HepG2 (cell line): ENCODE results near the gene ZNF670. TPM values are rescaled to one million over a fixed set of nuclear protein-coding genes. Genes with fewer than 3 reads are reported as not detected.

ENCODE experiments used
- ATAC-seq: fragments of 200-7000 bp; cut with Tn5 transposase; 3 replicates; pipeline ENCODE4 v1.9.1; 2020; ENCODE audit warnings: mild to moderate bottlenecking, moderate library complexity
- BruUV-seq: library from RNA; stranded (reverse); fragments of 400-500 nt; replicated peaks from 2 replicates; lab custom pipeline; 2021; lab: Mats Ljungman, UMichigan
- CTCF ChIA-PET: fragments of 300-600 bp; formaldehyde crosslinking; extraction: SDS; loops from one replicate; lab custom pipeline; 2021; ENCODE audit warnings: low total read pairs, inconsistent platforms, low intra/inter-chr PET ratio; lab: Yijun Ruan, JAX
- POLR2A ChIA-PET: fragments of 350-600 bp; sonication (Branson Sonifier 250); formaldehyde crosslinking; loops from one replicate; lab custom pipeline; 2020; ENCODE audit warnings: antibody characterized with exemption, inconsistent platforms; lab: Yijun Ruan, JAX
- DNase-seq: peaks from one replicate; pipeline ENCODE4 v3.0.0-alpha.2; 2015; ENCODE audit warnings: low spot score
- FAIRE-seq: peaks from 3 replicates; lab custom pipeline; 2011; peaks lifted over from hg19 to GRCh38; lab: Jason Lieb, UNC
- H2AFZ ChIP-seq: one replicate; pipeline ENCODE4 v1.6.1; 2011; ENCODE audit warnings: low read length, inconsistent platforms
- H3K27ac ChIP-seq: fragments of 300-600 bp; 3 replicates; pipeline ENCODE4 v1.8.0; 2011; ENCODE audit warnings: mixed run types, mild to moderate bottlenecking, mixed read lengths, low read length, inconsistent platforms; ENCODE audit not compliant: insufficient read depth; ENCODE audit errors: extremely low read length
- H3K27me3 ChIP-seq, 2 experiments: fragments of 200-600 bp in 1 of 2; 2 replicates in 1 of 2; 3 replicates in 1 of 2; pipeline versions ENCODE4 v1.6.0 to v1.8.0; 2011; ENCODE audit warnings: low read length in 2 of 2, mild to moderate bottlenecking in 2 of 2, moderate library complexity in 2 of 2, inconsistent platforms in 1 of 2; ENCODE audit not compliant: insufficient read depth in 2 of 2, control insufficient read depth in 1 of 2
- H3K36me3 ChIP-seq, 2 experiments: fragments of 200-600 bp in 1 of 2; replicated peaks in 1 of 2; 2 replicates in 1 of 2; 3 replicates in 1 of 2; pipeline versions ENCODE4 v1.5.1 to v1.8.0; 2011; ENCODE audit warnings: low read length in 2 of 2, inconsistent platforms in 1 of 2; ENCODE audit not compliant: insufficient read depth in 2 of 2, control insufficient read depth in 1 of 2
- H3K4me1 ChIP-seq: 2 replicates; pipeline ENCODE4 v1.5.1; 2012; ENCODE audit warnings: low read length, inconsistent platforms; ENCODE audit not compliant: insufficient read depth
- H3K4me2 ChIP-seq: 2 replicates; pipeline ENCODE4 v1.6.0; 2011; ENCODE audit warnings: low read depth, low read length, inconsistent platforms
- H3K4me3 ChIP-seq, 3 experiments: fragments of 200-600 bp in 1 of 3; sonication (generic), shearing (Covaris generic) in 1 of 3; replicated peaks in 1 of 3; 2 replicates each; pipeline ENCODE4 v1.5.1; 2011 to 2016; ENCODE audit warnings: low read length in 3 of 3, inconsistent platforms in 2 of 3, low read depth in 2 of 3, mild to moderate bottlenecking in 2 of 3, control low read depth in 1 of 3, mixed read lengths in 1 of 3; ENCODE audit not compliant: insufficient read depth in 1 of 3
- H3K79me2 ChIP-seq: one replicate; pipeline ENCODE4 v1.6.1; 2011; ENCODE audit warnings: low read length, inconsistent platforms; ENCODE audit not compliant: insufficient read depth
- H3K9ac ChIP-seq: 2 replicates; pipeline ENCODE4 v1.6.0; 2011; ENCODE audit warnings: mild to moderate bottlenecking, low read depth, low read length, inconsistent platforms; ENCODE audit not compliant: insufficient read depth
- H3K9me3 ChIP-seq: 2 replicates; pipeline ENCODE4 v1.5.1; 2012; ENCODE audit warnings: mild to moderate bottlenecking, low read length
- H4K20me1 ChIP-seq: 2 replicates; pipeline ENCODE4 v1.6.0; 2011; ENCODE audit warnings: inconsistent platforms, mild to moderate bottlenecking, low read length, moderate library complexity; ENCODE audit not compliant: insufficient read depth
- EED ChIP-seq: sonication (generic); formaldehyde crosslinking; IDR thresholded peaks from 2 replicates; pipeline ENCODE4 v1.5.0; 2020; ENCODE audit warnings: mild to moderate bottlenecking, missing genetic modification reagents
- GATAD1 ChIP-seq: IDR thresholded peaks from 2 replicates; pipeline ENCODE4 v1.6.1; 2016; ENCODE audit warnings: missing genetic modification reagents, missing compliant biosample characterization
- GTF2F1 ChIP-seq: fragments of 150-350 bp; IDR thresholded peaks from 2 replicates; pipeline ENCODE4 v1.6.1; 2014; ENCODE audit warnings: low read length
- JUN ChIP-seq: sonication (generic); formaldehyde crosslinking; IDR thresholded peaks from 2 replicates; pipeline ENCODE4 v1.4.0; 2020; ENCODE audit warnings: mild to moderate bottlenecking, missing genetic modification reagents
- KLF15 ChIP-seq: sonication (generic); formaldehyde crosslinking; IDR thresholded peaks from 2 replicates; pipeline ENCODE4 v1.8.1; 2023; ENCODE audit warnings: borderline replicate concordance, mild to moderate bottlenecking, inconsistent platforms, missing genetic modification reagents, mixed read lengths
- NFKBIZ ChIP-seq: IDR thresholded peaks from 2 replicates; pipeline ENCODE4 v1.6.1; 2018; ENCODE audit warnings: missing genetic modification reagents, missing compliant biosample characterization
- RARA ChIP-seq: IDR thresholded peaks from 2 replicates; pipeline ENCODE4 v1.6.1; 2016; ENCODE audit warnings: missing genetic modification reagents, missing compliant biosample characterization
- WIZ ChIP-seq: sonication (generic); formaldehyde crosslinking; IDR thresholded peaks from 2 replicates; pipeline ENCODE4 v1.5.1; 2020; ENCODE audit warnings: mild to moderate bottlenecking, missing genetic modification reagents
- ZFX ChIP-seq: sonication (generic); formaldehyde crosslinking; IDR thresholded peaks from 2 replicates; pipeline ENCODE4 v1.4.0; 2020; ENCODE audit warnings: mild to moderate bottlenecking, low read depth, missing genetic modification reagents, moderate library complexity
- ZNF782 ChIP-seq: sonication (generic); formaldehyde crosslinking; IDR thresholded peaks from 2 replicates; pipeline ENCODE4 v1.4.0; 2020; ENCODE audit warnings: missing genetic modification reagents, mild to moderate bottlenecking, borderline replicate concordance
- WGBS: methylation state at CpG from one replicate; pipeline ENCODE4 v1.1.6; 2017; ENCODE audit warnings: low lambda C conversion rate; 5-methylcytosine and 5-hydroxymethylcytosine counted together
- in situ Hi-C: cut with HindIII; loops from 2 replicates; pipeline ENCODE4 v1.10.0; 2017; ENCODE audit warnings: low pct_unique_long_range_greater_than_20kb; ENCODE audit not compliant: extremely low pct_ligation_motif_present
- intact Hi-C: fragments of 100-400 bp; cut with micrococcal nuclease; formaldehyde crosslinking; loops from one replicate; pipeline ENCODE4 v1.10.0; 2022; ENCODE audit not compliant: unreplicated experiment
- polyA plus RNA-seq, 8 experiments: library from polyadenylated mRNA; depleted of rRNA in 3 of 8; stranded (reverse) in 7 of 8; unstranded in 1 of 8; fragments of >200 nt; fragmentation: Illumina TruSeq in 4 of 8; extraction: Trizol in 4 of 8; gene quantifications; 2 replicates each; pipeline versions ENCODE4 v1.2.1 to v1.2.3, GENCODE V29; 2011 to 2016; ENCODE audit warnings: low read depth in 4 of 8, missing spikeins in 1 of 8, mixed read lengths in 1 of 8; ENCODE audit not compliant: insufficient read depth in 1 of 8
- total RNA-seq, 5 experiments: library from RNA; depleted of rRNA; stranded (reverse); fragments of >200 nt; fragmentation: Illumina TruSeq; extraction: Trizol; gene quantifications; 2 replicates each; pipeline ENCODE4 v1.2.3, GENCODE V29; 2016; ENCODE audit warnings: low read depth in 1 of 5
- TF ChIP-seq, protein P1 (sequence below): sonication (generic); formaldehyde crosslinking; IDR thresholded peaks from 2 replicates; pipeline ENCODE4 v1.5.0; 2020; ENCODE audit warnings: mild to moderate bottlenecking, missing genetic modification reagents
- TF ChIP-seq, protein P2 (sequence below): sonication (generic); formaldehyde crosslinking; IDR thresholded peaks from 2 replicates; pipeline ENCODE4 v1.4.0; 2020; ENCODE audit warnings: missing genetic modification reagents

ZNF670 gene
- total and polyA plus RNA-seq, 2 of the 13 experiments (the other 11 are each of a cell fraction or from before 2014, with no cell fraction given): 4.2 to 10.9 TPM

DNA sequence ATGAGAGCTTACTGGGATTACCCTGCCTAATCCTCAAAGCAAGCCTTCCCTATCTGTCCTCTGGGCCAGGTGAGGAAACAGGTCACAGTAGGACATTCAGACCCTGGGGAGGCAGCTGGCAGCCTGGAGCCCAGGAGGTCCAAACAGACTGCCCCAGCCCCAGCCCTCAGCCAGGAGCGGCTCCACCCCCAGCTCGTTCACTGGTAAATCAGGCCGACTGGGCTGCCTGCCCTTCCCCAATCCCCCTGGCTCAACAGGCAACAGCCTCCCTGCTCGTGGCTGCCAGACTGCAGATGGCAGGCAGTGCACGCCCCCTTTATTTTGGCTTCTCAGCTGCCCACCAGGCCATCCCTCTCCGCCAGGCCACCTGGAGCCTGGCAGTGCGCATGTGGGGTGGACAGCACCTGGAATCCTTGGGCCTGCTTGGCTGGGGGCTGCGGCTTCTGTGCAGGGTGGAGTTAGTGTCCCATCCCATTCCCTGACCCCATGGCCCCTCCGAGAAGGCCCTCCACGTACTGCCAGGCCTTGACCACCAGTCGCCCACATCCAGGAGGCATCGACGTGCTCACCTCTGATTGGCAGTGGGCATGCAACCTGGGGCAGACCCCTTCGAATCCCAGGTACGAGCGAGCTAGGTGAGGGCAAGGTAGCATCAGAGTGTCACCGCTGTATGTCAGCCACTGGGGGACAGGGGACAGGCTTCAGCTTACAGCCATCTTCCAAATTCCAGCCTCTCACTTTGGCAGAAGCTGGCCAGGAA lies 11.2 kb upstream of the ZNF670 start (continued):
- TF ChIP-seq, protein P1, sequence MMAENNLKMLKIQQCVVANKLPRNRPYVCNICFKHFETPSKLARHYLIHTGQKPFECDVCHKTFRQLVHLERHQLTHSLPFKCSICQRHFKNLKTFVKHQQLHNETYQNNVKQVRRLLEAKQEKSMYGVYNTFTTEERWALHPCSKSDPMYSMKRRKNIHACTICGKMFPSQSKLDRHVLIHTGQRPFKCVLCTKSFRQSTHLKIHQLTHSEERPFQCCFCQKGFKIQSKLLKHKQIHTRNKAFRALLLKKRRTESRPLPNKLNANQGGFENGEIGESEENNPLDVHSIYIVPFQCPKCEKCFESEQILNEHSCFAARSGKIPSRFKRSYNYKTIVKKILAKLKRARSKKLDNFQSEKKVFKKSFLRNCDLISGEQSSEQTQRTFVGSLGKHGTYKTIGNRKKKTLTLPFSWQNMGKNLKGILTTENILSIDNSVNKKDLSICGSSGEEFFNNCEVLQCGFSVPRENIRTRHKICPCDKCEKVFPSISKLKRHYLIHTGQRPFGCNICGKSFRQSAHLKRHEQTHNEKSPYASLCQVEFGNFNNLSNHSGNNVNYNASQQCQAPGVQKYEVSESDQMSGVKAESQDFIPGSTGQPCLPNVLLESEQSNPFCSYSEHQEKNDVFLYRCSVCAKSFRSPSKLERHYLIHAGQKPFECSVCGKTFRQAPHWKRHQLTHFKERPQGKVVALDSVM (CRISPR knock-in tag): peak; percentile 88
- TF ChIP-seq RARA (CRISPR knock-in tag) (no peak), ZFX (CRISPR knock-in tag) (peak; percentile 7; the same call in 1 of the 2 replicates), ZNF782 (CRISPR knock-in tag) (no peak)

DNA sequence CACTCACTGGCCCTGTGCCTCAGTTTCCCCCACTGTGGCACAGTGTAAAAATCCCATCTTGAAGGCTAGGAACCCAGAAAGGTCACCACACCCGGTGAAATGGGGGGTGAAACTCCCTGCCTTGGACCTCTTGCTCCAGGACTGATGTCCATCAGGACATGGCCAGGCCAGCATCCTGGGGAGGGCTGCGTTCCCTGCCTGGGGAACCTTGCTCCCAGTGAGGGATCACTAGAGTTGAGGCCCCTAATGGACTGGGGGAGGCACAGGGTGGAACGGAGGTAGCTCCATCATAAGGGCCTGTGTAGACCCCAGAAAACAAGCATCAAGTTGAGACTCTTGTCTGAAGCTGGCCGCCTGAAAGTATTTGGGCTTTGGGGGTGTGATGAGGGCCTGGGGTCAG lies 10.4 kb upstream of the ZNF670 start:
- Histone ChIP-seq H3K9me3 (no peaks in the 10 kb centered on the region), H3K27me3 (peaks cover 0 to 3% of the 10 kb centered on the region in 2 experiments; a peak in 1 of 5 replicates), H2AFZ (no peak overlapping the region), H3K4me1 (peaks cover 54% of the 10 kb centered on the region), H3K9ac (no peak overlapping the region), H3K4me2 (peak overlapping the region; percentile 68), H3K4me3 (peak overlapping the region in 1 of 3 experiments; percentile 47; a peak in 1 of 6 replicates), H4K20me1 (no peaks in the 10 kb centered on the region), H3K36me3 (no peaks in the 10 kb centered on the region), H3K79me2 (no peaks in the 10 kb centered on the region), H3K27ac (no peak overlapping the region)
- 32% methylated on average over 4 of the region's 4 CpGs for WGBS
- FAIRE-seq (no peak), DNase-seq (no peak), ATAC-seq (no peak)
- ChIA-PET POLR2A (interaction anchor here (0.7 to 1.6 kb wide), 2 partner anchors 10 to 23 kb away, joined by 4 to 6 read pairs; partner anchors contain the start of gene ZNF670), CTCF (no interaction called here)
- TF ChIP-seq WIZ (CRISPR knock-in tag) (no peak), EED (CRISPR knock-in tag) (no peak), GATAD1 (CRISPR knock-in tag) (no peak), KLF15 (CRISPR knock-in tag) (no peak), JUN (no peak), NFKBIZ (CRISPR knock-in tag) (no peak), GTF2F1 (no peak)
- TF ChIP-seq, protein P2, sequence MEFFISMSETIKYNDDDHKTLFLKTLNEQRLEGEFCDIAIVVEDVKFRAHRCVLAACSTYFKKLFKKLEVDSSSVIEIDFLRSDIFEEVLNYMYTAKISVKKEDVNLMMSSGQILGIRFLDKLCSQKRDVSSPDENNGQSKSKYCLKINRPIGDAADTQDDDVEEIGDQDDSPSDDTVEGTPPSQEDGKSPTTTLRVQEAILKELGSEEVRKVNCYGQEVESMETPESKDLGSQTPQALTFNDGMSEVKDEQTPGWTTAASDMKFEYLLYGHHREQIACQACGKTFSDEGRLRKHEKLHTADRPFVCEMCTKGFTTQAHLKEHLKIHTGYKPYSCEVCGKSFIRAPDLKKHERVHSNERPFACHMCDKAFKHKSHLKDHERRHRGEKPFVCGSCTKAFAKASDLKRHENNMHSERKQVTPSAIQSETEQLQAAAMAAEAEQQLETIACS (CRISPR knock-in tag): no peak
- no TSS peak for BruUV-seq
- intact Hi-C loops (no loop called here), in situ Hi-C loops (no loop called here)
